Islet of Langerhans (tissue), 1 donor: ENCODE results near the gene RAB11FIP5.
"Not testable (repeated sequence)": the region's sequence is repeated elsewhere in the genome, so short reads cannot be mapped to it uniquely, and the experiment has no call there.

Experiments used
- FAIRE-seq: peaks from one replicate; lab custom pipeline; 2011; peaks lifted over from hg19 to GRCh38; lab: Jason Lieb, UNC

Gene RAB11FIP5

GRCh38 chr2:73111073-73112025 is 1.4 kb downstream of the RAB11FIP5 start:
- FAIRE-seq: no peak

DNA sequence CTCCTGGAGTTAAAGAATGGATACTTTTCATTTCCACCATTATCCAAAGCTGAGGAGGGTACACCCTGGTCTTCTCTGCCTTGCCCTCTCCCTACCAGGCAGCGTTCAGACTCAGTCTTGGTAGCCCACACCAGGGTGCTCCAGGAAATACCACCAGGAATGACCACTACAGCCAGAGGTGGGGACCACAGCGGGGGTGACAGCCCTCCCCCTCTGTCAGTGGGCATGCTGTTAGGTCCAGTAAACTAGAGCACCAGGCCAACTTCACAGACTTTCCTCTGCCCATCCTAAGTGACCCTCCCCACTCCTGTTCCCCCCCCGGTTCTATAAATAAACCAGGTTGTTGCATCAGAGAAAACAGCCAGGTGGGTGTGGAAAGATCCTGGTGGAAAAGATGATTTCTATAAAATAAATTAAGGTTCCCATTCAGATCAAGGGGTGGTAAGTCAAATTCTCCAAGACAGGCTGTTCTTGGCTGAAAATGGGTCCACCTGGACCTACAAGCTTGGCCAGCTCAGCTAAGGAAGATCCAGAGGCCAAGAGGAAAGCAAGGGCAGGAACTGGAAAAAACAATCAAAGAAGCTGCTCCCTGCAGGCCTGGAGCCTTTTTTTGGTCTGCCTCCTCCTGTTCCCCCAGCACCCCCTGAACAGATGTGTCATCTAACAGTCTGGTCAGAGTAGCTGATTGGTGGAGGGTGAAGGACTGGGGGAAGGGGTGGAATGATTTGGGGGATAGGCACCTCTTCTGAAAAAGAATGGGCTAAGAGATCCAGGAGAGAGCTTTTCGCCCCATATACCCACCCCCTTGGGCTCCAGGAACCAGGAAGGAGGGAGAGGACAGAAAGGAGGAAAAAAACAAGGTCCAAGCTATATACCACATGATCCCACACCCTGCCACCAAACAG is 2.3 kb downstream of the RAB11FIP5 start:
- no peak for FAIRE-seq

- FAIRE-seq: no peak
Observed at GRCh38 chr2:73109431-73110167, 3.1 kb downstream of the RAB11FIP5 start.

- FAIRE-seq: no peak
Observed at GRCh38 chr2:73107211-73107926, 5.4 kb downstream of the RAB11FIP5 start.

DNA sequence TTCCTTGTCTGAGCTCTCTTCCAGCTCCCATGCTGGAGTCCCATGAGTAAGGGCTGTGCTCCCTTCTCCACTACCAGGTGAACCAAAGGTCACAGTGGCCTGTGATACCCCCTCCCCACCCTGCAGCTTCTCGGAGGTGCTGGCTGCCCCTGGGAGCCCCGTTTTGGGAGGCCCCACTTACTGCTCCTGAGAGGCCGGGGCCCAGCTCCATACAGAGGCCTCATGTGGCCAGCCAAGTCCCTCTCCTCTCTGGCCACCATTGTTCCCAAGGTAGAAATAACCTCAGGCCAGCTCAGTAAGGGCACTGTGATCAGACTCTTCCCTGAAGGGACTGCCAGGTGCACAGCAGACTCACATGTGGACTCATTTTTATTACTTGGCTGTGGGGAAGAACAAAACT is 6.0 kb downstream of the RAB11FIP5 start:
- FAIRE-seq: no peak

DNA sequence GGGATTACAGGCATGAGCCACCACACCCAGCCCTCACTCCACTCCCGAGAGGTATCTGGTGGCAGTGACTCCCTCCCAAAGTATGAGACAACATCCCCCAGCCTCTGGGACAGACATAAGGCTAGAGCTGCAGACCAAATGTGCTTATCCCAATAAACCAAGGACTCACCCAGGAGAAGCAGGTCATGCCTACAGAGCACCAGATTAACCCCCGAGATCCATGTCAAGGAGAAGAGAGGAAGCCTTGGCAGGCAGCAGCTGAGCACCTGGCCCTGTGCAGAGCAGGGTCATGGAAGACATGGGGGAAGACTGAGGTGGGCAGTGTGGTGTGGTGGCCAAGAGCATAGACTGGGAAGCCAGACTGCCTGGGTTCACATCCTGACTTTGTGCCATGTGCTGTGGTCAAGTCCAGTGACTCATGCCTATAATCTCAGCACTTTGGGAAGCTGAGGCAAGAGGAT is 7.2 kb downstream of the RAB11FIP5 start:
- FAIRE-seq: no peak

DNA sequence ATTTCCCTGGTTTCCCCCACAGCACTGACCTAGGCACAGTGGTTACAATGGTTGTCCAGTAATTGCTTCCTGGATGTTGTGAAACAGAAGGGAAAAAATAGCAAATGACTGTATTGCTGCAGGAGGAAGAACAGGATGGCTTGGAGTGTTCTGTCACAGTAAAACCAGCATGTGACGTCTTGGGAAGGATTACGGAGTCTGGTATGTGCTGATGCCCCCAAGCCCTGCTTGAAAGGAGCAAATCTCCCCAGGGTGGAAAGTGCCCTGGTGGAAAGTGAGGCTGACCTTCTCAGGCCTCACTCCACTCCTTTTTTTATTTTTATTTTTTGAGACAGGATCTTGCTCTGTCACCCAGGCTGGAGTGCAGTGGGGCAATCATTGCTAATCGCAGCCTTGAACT is 7.8 kb downstream of the RAB11FIP5 start:
- FAIRE-seq: no peak

DNA sequence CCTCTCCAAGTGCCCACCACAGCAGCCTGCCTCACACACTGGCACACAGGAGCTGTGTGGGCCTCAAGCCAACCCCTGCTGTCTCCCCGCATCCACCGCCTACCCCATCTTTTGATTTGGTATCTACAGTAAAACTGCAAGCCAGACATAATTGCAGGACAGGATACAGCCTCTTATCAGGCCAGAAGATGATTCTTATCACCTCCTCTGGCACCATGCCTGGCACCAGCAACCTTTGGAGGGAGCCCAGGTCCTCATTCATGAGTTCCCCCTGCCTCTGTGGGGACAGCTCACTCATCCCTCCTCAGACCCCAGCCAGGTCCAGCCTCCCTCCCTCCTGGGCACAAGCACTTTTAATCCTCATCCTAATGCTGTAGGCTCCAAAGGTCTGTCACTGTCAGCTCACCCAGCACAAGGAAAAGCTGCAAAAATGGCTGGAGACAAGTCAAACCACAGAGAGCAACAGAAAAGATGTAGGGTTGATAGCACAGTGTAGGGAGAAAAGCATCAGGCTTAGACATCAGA is 9.7 kb downstream of the RAB11FIP5 start:
- no peak for FAIRE-seq

DNA sequence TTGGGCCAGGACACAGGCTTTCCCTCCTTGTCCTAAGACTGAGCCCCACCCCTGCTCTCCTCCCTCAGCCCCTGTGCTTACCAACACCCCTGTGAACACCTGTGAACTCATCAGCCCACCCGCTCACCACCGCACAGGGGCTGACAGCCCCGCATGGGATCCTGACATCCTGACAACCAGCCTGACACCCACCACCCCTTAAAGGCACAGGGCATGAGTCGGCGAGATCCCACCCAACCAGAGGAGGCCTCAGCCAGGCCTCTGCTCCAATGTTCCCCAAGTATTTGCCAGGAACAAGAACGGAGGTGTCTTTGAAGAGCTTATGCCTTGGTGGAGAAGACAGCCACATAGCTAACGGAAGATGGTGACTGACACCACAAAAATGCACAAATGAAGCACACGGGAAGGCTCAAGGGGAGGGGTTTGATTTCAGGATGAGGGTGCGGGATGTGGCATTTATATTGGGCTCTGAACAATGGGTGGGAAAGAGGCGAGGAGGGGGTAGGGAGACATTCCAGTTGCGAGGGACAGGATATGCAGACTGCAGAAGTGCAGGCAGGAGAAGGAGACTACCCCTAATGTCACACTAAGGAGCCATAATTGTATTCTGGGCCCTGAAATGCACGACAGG is 11.0 kb downstream of the RAB11FIP5 start:
- FAIRE-seq: no peak

GRCh38 chr2:73100956-73101355 is 11.8 kb downstream of the RAB11FIP5 start:
- FAIRE-seq: no peak

- no peak for FAIRE-seq
Observed at GRCh38 chr2:73099486-73099885, 13.3 kb downstream of the RAB11FIP5 start.

- no peak for FAIRE-seq
Observed at GRCh38 chr2:73095910-73096309, 16.8 kb downstream of the RAB11FIP5 start.

GRCh38 chr2:73093601-73094218 is 19.0 kb downstream of the RAB11FIP5 start:
- not testable (repeated sequence) for FAIRE-seq

DNA sequence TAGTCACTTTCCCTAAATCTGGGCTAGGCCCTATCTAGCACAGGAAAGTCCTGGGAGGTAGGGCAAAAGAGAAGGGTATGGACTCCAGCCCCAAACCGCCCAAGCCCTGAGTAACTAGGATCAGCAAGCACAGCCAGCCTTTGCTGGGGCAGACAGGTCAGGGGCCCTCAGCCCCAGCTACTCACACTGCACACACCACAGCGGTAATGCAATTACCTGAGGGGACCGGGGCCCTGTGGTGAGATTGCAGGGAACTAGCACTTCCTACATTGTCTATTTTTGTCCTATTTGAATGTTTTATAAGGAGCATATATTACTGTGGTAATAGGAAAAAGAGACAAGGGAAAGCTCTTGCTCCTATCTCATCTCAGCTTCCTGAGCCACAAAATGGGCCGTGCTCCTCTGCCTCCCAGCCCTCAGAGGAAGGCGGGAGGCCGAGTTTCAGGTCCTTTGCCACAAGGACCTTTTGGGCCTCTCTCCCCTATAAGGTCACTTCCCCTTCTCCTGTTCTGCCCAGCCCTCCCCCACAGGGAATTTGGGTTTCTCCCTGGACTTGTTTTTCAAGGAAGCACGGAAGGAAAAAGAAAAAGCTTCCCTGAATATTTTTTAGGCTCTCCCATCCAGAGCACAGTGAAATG is 20.5 kb downstream of the RAB11FIP5 start:
- no peak for FAIRE-seq

- FAIRE-seq: no peak
Observed at GRCh38 chr2:73091696-73092095, 21.1 kb downstream of the RAB11FIP5 start.

DNA sequence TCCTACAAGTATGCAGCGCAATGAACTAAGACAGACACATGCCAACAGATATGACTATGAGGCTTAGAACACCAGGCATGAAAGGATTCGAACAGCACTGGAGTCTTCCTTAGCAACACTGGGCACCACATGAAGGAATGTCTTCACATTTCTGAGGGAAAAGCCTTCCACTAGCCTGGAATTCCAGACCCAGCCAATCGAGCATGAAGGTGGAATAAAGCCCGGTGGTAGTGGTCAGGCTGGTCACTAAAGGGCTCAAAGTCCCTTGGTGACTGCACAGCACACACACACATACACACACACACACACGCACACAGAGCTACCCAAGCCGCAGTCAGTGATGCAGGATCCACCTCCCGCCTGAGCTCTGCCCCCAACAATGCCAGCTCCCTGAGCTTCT is 21.6 kb downstream of the RAB11FIP5 start:
- FAIRE-seq: no peak

DNA sequence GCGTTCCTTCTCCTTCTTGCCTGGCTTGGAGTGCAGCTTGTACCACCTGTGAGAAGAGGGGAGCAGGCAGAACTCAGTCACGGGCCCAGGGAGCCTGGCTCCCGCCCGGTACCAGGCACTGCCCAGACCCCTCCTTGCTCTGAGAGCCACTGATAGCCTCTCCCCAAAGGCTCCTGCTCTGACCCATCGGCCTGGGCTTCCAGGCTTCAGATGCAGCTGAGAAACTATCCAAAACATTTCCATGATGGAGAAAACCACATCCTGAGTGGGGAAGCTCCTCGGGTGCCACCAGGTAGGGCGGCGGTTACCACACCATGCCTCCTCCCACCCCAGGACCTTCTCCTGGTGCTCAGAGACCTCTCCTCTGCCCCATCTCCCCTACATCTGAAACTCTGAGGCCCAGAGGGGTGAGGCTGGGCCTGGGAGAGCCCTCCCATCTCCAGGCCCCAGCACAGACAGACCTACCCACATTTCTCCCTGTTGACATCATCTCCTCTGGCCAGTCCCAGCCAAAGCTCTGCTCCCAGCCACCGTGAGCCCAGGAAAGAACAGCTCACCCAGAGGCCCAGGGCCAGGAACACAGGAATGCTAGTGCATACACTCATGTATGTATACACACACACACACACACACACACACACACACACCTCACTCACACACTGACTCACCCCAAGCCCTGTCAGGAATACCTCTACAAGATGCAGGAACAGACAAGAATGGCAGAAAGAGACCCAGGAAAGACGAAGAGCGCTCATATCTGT is 23.3 kb downstream of the RAB11FIP5 start:
- no peak for FAIRE-seq

- FAIRE-seq: no peak
Observed at GRCh38 chr2:73088703-73089102, 24.0 kb downstream of the RAB11FIP5 start.

DNA sequence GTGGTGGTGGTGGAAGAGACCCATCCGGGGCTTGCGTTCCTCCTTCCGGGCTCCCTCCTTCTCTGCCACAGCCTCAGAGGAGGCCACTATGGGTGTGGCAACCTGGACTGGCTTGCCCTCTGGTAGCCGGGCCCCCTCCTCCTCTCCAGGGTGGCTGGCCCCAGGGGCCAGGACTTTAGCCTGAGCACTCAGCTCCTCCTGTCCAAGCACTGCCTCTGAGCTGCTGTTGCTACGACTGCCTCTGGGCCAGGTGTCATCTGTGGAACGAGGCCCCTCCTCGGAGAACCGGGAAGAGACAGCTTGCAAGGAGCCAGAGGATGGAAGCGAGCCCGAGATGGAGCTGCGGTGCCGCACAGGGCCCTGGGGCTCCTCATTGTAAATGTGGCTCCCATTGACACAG is 24.5 kb downstream of the RAB11FIP5 start:
- FAIRE-seq: no peak
